HEK293T (cell line): ENCODE data around the gene PSAPL1.

ENCODE experiments used
- ARNT ChIP-seq: fragments of 450-650 bp; IDR thresholded peaks from 2 replicates; pipeline ENCODE4 v1.6.1; 2017; ENCODE audit warnings: mild to moderate bottlenecking
- BHLHE40 ChIP-seq: fragments of 450-650 bp; IDR thresholded peaks from 2 replicates; pipeline ENCODE4 v1.6.1; 2016; ENCODE audit warnings: mild to moderate bottlenecking, moderate library complexity, borderline replicate concordance
- CTBP1 ChIP-seq: fragments of 450-650 bp; IDR thresholded peaks from 2 replicates; pipeline ENCODE4 v1.6.1; 2016; ENCODE audit warnings: borderline replicate concordance
- FOXM1 ChIP-seq: fragments of 450-650 bp; IDR thresholded peaks from 2 replicates; pipeline ENCODE4 v1.6.1; 2017; ENCODE audit warnings: mild to moderate bottlenecking, borderline replicate concordance
- HDGF ChIP-seq: fragments of 450-650 bp; IDR thresholded peaks from 2 replicates; pipeline ENCODE4 v1.6.1; 2017; ENCODE audit warnings: antibody characterized with exemption, borderline replicate concordance
- L3MBTL2 ChIP-seq: fragments of 450-650 bp; conservative IDR thresholded peaks from 2 replicates; pipeline ENCODE4 v1.6.1; 2016; ENCODE audit warnings: mild to moderate bottlenecking
- LEF1 ChIP-seq: fragments of 450-650 bp; IDR thresholded peaks from 2 replicates; pipeline ENCODE4 v1.6.1; 2017; ENCODE audit warnings: mild to moderate bottlenecking, borderline replicate concordance
- SUZ12 ChIP-seq: fragments of 450-650 bp; IDR thresholded peaks from 2 replicates; pipeline ENCODE4 v1.6.1; 2016; ENCODE audit warnings: mild to moderate bottlenecking
- ZNF384 ChIP-seq: fragments of 450-650 bp; IDR thresholded peaks from 2 replicates; pipeline ENCODE4 v1.6.1; 2016
- TF ChIP-seq, protein P1 (sequence below): fragments of 450-650 bp; IDR thresholded peaks from 2 replicates; pipeline ENCODE4 v1.6.1; 2016

DNA sequence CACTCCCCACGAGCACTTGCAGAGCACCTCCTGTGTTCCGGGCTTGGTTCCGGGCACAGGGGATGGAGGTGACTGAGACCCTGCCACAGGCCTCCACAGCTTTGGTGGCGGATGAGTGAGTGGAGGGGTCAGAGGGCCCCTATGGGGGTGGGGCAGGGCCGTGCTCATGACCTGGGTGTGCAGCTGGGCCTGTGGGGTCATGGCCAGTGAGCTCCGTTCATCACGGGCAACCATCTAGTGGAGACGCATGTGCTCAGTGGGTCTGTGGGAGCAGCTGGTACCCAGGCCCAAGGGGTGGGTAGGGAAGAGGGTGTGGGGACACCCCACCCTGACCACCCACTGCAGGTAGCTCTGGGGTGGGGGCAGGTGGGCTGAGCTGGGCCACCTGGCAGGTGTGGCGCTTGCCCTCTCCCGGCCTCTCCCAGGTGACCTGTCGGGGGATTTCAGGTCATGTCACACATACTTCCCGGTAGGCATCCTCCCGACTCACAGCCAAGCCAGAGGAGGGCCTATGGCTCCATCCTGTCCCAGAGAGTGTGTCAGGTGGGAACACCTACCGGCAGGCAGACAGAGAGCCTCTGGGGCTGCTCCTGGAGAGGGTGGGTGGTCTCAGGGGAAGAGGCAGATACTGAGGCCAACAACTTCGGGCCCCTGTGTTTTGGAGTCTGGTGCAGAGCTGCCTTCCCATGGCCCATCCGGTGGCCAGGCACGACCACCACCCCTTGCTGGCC, 3.6 kb downstream of the PSAPL1 start:
- TF ChIP-seq CTBP1 = no peak
- no peak for TF ChIP-seq ARNT
- TF ChIP-seq HDGF = no peak
- TF ChIP-seq FOXM1 = no peak
- no peak for TF ChIP-seq BHLHE40
- TF ChIP-seq L3MBTL2 = no peak
- TF ChIP-seq, protein P1, sequence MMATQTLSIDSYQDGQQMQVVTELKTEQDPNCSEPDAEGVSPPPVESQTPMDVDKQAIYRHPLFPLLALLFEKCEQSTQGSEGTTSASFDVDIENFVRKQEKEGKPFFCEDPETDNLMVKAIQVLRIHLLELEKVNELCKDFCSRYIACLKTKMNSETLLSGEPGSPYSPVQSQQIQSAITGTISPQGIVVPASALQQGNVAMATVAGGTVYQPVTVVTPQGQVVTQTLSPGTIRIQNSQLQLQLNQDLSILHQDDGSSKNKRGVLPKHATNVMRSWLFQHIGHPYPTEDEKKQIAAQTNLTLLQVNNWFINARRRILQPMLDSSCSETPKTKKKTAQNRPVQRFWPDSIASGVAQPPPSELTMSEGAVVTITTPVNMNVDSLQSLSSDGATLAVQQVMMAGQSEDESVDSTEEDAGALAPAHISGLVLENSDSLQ = no peak
- TF ChIP-seq LEF1 = no peak
- TF ChIP-seq ZNF384 = no peak
- TF ChIP-seq SUZ12 = no peak
